Measurements from ENCODE around the gene FADD.

Gene FADD

GRCh38 chr11:70255477-70256116, 52.5 kb downstream of the FADD start:
- in situ Hi-C loops (cut with HindIII; ENCODE audit: low pct_unique_long_range_greater_than_20kb, low sequenced_read_pairs): no loop called here
- no peak for DNase-seq (ENCODE audit: low read depth in 1 of 2, low spot score in 1 of 2)
- no peak for TF ChIP-seq JUND (IDR thresholded peaks at IDR 0.05; ENCODE audit: low read depth)
